GM12878 (cell line): Measurements from ENCODE around the gene TGFBI. TPM values are rescaled to one million over a fixed set of nuclear protein-coding genes. Genes with fewer than 3 reads are reported as not detected.

Experiments used
- ATAC-seq: fragments of 200-7000 bp; cut with Tn5 transposase; 3 replicates; pipeline ENCODE4 v1.9.1; 2020; ENCODE audit warnings: mild to moderate bottlenecking, moderate library complexity
- BruUV-seq: library from RNA; stranded (reverse); fragments of 400-500 nt; replicated peaks from 2 replicates; lab custom pipeline; 2021; lab: Mats Ljungman, UMichigan
- CTCF ChIA-PET: fragments of 300-600 bp; sonication (Branson Sonifier 250); formaldehyde crosslinking; extraction: SDS; loops from one replicate; lab custom pipeline; 2021; ENCODE audit warnings: inconsistent platforms; lab: Yijun Ruan, JAX
- POLR2A ChIA-PET: fragments of 350-600 bp; formaldehyde crosslinking; extraction: SDS; loops from one replicate; lab custom pipeline; 2021; ENCODE audit warnings: inconsistent platforms; lab: Charles Lee
- RAD21 ChIA-PET: fragments of 300-600 bp; sonication (Branson Sonifier 250); formaldehyde crosslinking; loops from one replicate; lab custom pipeline; 2023; ENCODE audit warnings: antibody characterized with exemption; ENCODE audit not compliant: unreplicated experiment; lab: Charles Lee
- SMC1A ChIA-PET: fragments of 300-600 bp; sonication (Branson Sonifier 250); formaldehyde crosslinking; loops from one replicate; lab custom pipeline; 2023; ENCODE audit not compliant: unreplicated experiment, uncharacterized antibody; lab: Charles Lee
- DNase-seq: peaks from one replicate; pipeline ENCODE4 v3.0.0-alpha.2; 2011; ENCODE audit warnings: low read depth, low spot score
- FAIRE-seq: peaks from 3 replicates; lab custom pipeline; 2011; peaks lifted over from hg19 to GRCh38; lab: Jason Lieb, UNC
- H2AFZ ChIP-seq: 2 replicates; pipeline ENCODE4 v1.6.0; 2011; ENCODE audit warnings: low read depth, low read length, control low read depth; ENCODE audit not compliant: control insufficient read depth
- H3K27ac ChIP-seq: 2 replicates; pipeline ENCODE4 v1.5.1; 2011; ENCODE audit warnings: control low read depth; ENCODE audit not compliant: control insufficient read depth, insufficient read depth
- H3K27me3 ChIP-seq, 2 experiments: replicated peaks in 1 of 2; 2 replicates each; pipeline versions ENCODE4 v1.6.0 to v1.6.1; 2011; ENCODE audit warnings: low read length in 1 of 2; ENCODE audit not compliant: control insufficient read depth in 2 of 2, insufficient read depth in 2 of 2
- H3K36me3 ChIP-seq, 2 experiments: 2 replicates each; pipeline ENCODE4 v1.5.1; 2011; ENCODE audit warnings: low read length in 1 of 2; ENCODE audit not compliant: control insufficient read depth in 2 of 2, insufficient read depth in 2 of 2
- H3K4me1 ChIP-seq: 2 replicates; pipeline ENCODE4 v1.6.1; 2011; ENCODE audit warnings: mild to moderate bottlenecking, low read length, moderate library complexity, mixed read lengths; ENCODE audit not compliant: control insufficient read depth, insufficient read depth
- H3K4me2 ChIP-seq: 2 replicates; pipeline ENCODE4 v1.6.0; 2011; ENCODE audit warnings: control low read depth; ENCODE audit not compliant: control insufficient read depth, insufficient read depth
- H3K4me3 ChIP-seq: fragments of 200-600 bp; sonication (generic); 2 replicates; pipeline ENCODE4 v1.5.1; 2016
- H3K79me2 ChIP-seq: 2 replicates; pipeline ENCODE4 v1.6.0; 2011; ENCODE audit warnings: low read length; ENCODE audit not compliant: control insufficient read depth, insufficient read depth
- H3K9ac ChIP-seq: 2 replicates; pipeline ENCODE4 v1.8.0; 2011; ENCODE audit warnings: low read length, control low read depth, mixed read lengths; ENCODE audit not compliant: control insufficient read depth, insufficient read depth
- H3K9me3 ChIP-seq: replicated peaks from 3 replicates; pipeline ENCODE4 v1.5.1; 2011; ENCODE audit warnings: mild to moderate bottlenecking, low read length; ENCODE audit not compliant: control insufficient read depth, insufficient read depth
- H4K20me1 ChIP-seq: 2 replicates; pipeline ENCODE4 v1.6.0; 2011; ENCODE audit not compliant: control insufficient read depth, insufficient read depth
- JUNB ChIP-seq: IDR thresholded peaks from 2 replicates; pipeline ENCODE4 v1.6.1; 2016; ENCODE audit warnings: antibody characterized with exemption, mild to moderate bottlenecking
- MTA3 ChIP-seq: IDR thresholded peaks from 2 replicates; pipeline ENCODE4 v1.6.1; 2012; ENCODE audit warnings: low read length, inconsistent platforms, borderline replicate concordance
- RELA ChIP-seq: fragments of 450-650 bp; IDR thresholded peaks from 2 replicates; pipeline ENCODE4 v1.8.0; 2014; ENCODE audit warnings: borderline replicate concordance; ENCODE audit not compliant: partially characterized antibody
- SIN3A ChIP-seq: IDR thresholded peaks from 2 replicates; pipeline ENCODE4 v1.6.1; 2012; ENCODE audit warnings: low read depth, low read length, improper control_type of control experiment
- TBL1XR1 ChIP-seq: IDR thresholded peaks from 2 replicates; pipeline ENCODE4 v1.6.1; 2012; ENCODE audit warnings: low read depth, low read length, improper control_type of control experiment
- WGBS: methylation state at CpG from one replicate; pipeline ENCODE4 v1.1.6; 2016; ENCODE audit warnings: low lambda C conversion rate; ENCODE audit not compliant: insufficient replicate concordance, insufficient coverage; ENCODE audit errors: missing lambda C conversion rate; 5-methylcytosine and 5-hydroxymethylcytosine counted together
- in situ Hi-C: fragments of 300-500 bp; cut with MboI; formaldehyde crosslinking; loops from 9 replicates; pipeline ENCODE4 v1.14.3; 2018; ENCODE audit warnings: mixed read lengths
- intact Hi-C: fragments of 100-400 bp; cut with micrococcal nuclease; formaldehyde crosslinking; loops from one replicate; pipeline ENCODE4 v1.14.2; 2022; ENCODE audit not compliant: unreplicated experiment
- polyA plus RNA-seq, 11 experiments: library from polyadenylated mRNA; depleted of rRNA in 4 of 11; unstranded in 6 of 11; stranded (reverse) in 5 of 11; fragments of >200 nt; fragmentation: Nextera tagmentation in 4 of 11; fragmentation: Illumina TruSeq in 1 of 11; extraction: Ambion mirVana in 4 of 11; extraction: Trizol in 1 of 11; gene quantifications; 1 replicate in 1 of 11; 2 replicates in 10 of 11; pipeline versions ENCODE4 v1.2.1 to v1.2.3, GENCODE V29; 2011 to 2016; ENCODE audit warnings: inconsistent platforms in 2 of 11, missing spikeins in 2 of 11, low read depth in 1 of 11
- total RNA-seq, 4 experiments: library from RNA; depleted of rRNA in 3 of 4; stranded (reverse); fragments of >200 nt in 3 of 4; fragmentation: Illumina TruSeq in 1 of 4; extraction: Trizol in 1 of 4; gene quantifications; 2 replicates each; pipeline versions ENCODE4 v1.2.1 to v1.2.3, GENCODE V29; 2013 to 2021
- TF ChIP-seq, protein P1 (sequence below): IDR thresholded peaks from 2 replicates; pipeline ENCODE4 v1.6.1; 2012; ENCODE audit warnings: mild to moderate bottlenecking, low read depth, low read length

TGFBI gene
- total and polyA plus RNA-seq, 10 of the 15 experiments (the other 5 are each of a cell fraction or from before 2014, with no cell fraction given): 0.12 to 1.8 (median 0.19) TPM

DNA sequence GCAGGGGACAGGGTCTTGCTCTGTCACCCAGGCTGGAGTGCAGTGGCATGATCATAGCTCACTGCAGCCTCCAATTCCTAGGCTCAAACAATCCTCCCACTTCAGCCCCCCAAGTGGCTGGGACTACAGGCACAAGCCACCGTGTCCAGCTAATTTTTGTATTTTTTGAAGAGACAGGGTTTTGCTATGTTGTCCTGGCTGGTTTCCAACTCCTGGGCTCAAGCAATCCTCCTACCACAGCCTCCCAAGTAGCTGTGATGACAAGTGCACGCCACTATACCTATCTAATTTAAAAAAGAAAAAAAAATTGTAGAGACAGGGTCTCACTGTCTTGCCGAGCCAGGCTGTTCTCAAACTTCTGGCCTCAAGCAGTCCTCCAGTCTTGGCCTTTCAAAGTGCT is 42.4 kb upstream of the TGFBI start:
- ChIA-PET POLR2A (no interaction called here), CTCF (interaction anchor here (1.0 to 2.2 kb wide), 4 partner anchors 8 to 189 kb away, joined by 3 to 8 read pairs (median 5); no protein-coding TSS in a partner anchor), SMC1A (interaction anchor here (1.2 to 1.7 kb wide), 4 partner anchors 8 to 1233 kb away, joined by 3 to 5 read pairs (median 3); no protein-coding TSS in a partner anchor), RAD21 (no interaction called here)
- H3K9ac ChIP-seq: no peak overlapping the region
- no peaks in the 10 kb centered on the region; the same call in 2 of the 3 replicates for H3K9me3 ChIP-seq
- H4K20me1 ChIP-seq: no peaks in the 10 kb centered on the region
- in situ Hi-C loops (no loop called here), intact Hi-C loops (no loop called here)
- no peak for FAIRE-seq
- H3K27me3 ChIP-seq: peaks cover 0 to 3% of the 10 kb centered on the region in 2 experiments; a peak in 3 of 4 replicates
- ATAC-seq: no peak
- H3K4me3 ChIP-seq: no peak overlapping the region
- H2AFZ ChIP-seq: no peak overlapping the region
- DNase-seq: no peak
- no peaks in the 10 kb centered on the region for H3K79me2 ChIP-seq
- no peaks in the 10 kb centered on the region for H3K36me3 ChIP-seq
- H3K27ac ChIP-seq: no peak overlapping the region
- WGBS: 42% methylated on average over 3 of the region's 3 CpGs
- BruUV-seq: no TSS peak
- TF ChIP-seq RELA (no peak), TBL1XR1 (no peak), JUNB (no peak), SIN3A (no peak), MTA3 (no peak)
- TF ChIP-seq, protein P1, sequence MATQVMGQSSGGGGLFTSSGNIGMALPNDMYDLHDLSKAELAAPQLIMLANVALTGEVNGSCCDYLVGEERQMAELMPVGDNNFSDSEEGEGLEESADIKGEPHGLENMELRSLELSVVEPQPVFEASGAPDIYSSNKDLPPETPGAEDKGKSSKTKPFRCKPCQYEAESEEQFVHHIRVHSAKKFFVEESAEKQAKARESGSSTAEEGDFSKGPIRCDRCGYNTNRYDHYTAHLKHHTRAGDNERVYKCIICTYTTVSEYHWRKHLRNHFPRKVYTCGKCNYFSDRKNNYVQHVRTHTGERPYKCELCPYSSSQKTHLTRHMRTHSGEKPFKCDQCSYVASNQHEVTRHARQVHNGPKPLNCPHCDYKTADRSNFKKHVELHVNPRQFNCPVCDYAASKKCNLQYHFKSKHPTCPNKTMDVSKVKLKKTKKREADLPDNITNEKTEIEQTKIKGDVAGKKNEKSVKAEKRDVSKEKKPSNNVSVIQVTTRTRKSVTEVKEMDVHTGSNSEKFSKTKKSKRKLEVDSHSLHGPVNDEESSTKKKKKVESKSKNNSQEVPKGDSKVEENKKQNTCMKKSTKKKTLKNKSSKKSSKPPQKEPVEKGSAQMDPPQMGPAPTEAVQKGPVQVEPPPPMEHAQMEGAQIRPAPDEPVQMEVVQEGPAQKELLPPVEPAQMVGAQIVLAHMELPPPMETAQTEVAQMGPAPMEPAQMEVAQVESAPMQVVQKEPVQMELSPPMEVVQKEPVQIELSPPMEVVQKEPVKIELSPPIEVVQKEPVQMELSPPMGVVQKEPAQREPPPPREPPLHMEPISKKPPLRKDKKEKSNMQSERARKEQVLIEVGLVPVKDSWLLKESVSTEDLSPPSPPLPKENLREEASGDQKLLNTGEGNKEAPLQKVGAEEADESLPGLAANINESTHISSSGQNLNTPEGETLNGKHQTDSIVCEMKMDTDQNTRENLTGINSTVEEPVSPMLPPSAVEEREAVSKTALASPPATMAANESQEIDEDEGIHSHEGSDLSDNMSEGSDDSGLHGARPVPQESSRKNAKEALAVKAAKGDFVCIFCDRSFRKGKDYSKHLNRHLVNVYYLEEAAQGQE: no peak
- no peak overlapping the region for H3K4me2 ChIP-seq
- H3K4me1 ChIP-seq: no peaks in the 10 kb centered on the region
